HTR-8/SVneo (cell line): ENCODE data around the gene RAMACL.

Experiments used
- DNase-seq: peaks from one replicate; pipeline ENCODE4 v3.0.0; 2011; ENCODE audit warnings: low spot score, mixed read lengths; ENCODE audit not compliant: insufficient read length
- FAIRE-seq: peaks from 2 replicates; lab custom pipeline; 2011; peaks lifted over from hg19 to GRCh38; lab: Jason Lieb, UNC

Gene RAMACL

DNA sequence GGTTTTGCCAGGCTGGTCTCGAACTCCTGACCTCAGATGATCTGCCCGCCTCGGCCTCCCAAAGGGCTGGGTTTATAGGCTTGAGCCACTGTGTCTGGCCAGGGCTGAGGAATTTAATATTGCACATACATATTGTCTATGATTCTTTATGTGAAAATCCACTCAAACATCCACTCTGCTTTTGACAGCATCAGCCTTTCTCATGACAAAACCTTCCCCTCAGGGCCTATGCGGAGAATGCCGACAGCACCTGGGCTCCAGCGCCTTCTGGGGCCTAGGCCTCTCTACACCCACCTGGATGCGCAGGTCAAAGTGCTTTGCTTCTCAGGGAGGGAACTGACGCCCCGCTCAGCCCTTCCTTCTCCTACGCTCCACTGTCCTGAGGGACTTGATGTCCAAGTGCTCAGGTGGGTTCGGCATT is 5.4 kb downstream of the RAMACL start:
- FAIRE-seq: no peak

GRCh38 chr6:166580076-166581050 is 6.1 kb downstream of the RAMACL start:
- no peak for FAIRE-seq
- DNase-seq: no peak

More for the DNA sequence above, 5.4 kb downstream of the RAMACL start:
- DNase-seq: no peak

DNA sequence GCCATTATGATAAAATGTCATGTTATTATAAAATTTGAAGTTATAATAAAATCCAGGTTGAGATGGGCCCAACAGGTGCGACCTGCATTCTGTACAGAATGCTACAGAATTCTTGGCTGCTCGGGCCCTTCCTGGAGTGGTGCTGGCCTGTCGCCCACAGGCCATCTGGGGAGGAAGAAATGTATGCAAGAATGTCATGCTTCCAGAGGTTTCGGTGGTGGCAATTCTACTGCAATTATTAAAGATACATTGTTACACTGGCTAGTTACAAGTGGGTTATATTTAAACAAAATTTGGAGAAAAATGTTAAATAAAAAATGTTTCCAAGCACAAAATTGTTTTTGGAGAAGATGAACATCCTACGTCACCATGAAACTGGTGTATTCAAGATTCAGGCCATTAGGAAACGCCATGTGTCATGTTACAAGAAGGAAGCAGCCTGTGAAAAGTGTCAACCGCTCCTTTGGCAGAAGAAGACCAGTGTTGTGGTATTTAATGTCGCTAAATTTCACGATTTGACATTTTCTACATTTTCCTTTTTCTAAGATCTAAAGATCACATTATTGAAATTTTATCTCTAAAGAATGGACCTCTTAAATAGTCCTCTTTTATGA is 7.1 kb downstream of the RAMACL start:
- FAIRE-seq (no peak), DNase-seq (no peak)

DNA sequence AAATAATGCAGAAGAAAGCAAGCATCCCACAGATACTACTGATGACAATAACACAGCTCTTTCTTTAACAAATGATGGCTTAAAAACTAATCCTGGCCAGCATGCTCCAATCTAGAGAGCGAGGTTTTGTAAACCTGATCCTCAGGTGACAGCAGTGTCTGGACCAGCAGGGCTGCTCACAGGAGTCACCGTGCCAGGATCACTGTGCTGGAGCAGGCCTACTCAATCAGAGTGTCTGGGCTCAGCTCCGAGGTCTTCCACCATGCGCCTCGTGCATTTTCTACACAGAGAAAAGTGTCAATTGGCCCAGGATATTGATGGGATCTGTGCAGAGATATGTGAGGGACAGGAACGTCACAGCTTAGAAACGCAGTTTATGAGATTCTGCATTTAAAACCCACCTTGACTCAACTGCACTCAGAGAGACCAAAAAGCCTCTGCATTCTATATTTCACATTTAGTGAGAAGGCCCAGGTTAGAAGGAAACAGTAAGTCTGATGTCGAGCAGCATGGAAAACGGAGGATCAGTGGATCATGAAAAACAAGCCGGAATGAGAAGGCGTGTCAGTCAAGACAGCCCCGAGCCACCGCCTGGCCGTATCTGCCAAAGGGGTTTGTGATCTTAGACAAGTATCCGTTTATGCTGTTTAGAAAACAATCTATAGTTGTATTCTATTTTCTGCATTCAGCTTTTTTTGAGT is 7.8 kb downstream of the RAMACL start:
- DNase-seq (no peak), FAIRE-seq (no peak)

DNA sequence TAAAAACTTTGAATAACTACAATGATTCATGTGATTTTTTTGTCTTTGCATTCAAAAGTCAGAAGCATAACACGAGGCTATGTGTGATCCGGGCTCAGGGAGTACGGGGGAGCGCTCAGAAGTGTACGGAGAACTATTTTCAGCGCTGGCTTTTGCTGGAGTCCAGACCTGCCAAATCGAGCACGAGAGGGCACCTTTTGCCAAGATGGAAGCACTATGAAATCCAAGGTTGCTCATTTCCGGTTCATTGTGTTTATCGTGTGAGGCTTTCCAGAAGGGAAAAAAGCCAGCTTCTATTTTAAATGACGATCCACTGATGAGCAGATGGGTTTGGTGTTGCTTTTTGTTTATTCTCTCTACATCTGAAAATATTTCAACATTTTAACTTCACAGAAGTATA is 11.3 kb downstream of the RAMACL start:
- DNase-seq (no peak), FAIRE-seq (no peak)

DNA sequence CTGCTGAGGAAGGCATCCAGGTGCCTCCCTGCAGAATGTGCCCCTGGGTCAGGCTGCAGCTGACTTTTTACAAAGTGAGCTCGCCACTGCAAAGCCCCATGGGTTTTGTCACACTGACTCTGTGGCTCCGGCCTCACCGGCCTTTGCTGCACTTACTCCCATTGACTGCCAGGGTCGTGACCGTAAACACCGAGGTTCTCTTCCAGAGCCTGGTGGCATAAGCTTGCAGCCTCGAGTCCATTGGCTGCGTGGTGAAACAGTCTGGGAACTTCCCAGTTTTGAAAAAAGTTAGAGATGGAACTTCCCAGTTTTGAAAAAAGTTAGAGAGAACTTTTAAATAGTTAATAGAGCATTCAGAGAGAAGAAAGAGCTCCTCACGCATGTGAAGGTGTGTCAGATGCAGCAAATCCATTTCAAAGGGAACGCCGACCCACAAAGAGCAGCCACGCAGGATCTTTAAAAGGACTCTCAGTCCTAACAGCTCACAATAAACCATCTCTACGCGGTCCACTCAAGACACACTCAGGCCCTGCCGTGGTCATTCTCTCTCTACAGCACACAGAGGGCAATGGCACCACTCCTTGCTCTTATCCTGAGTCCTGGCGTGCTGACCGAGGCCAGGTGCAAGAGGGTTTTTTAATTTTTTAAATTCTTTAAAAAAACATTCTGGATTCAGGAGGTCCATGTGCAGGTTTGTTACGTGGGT is 12.8 kb downstream of the RAMACL start:
- DNase-seq: no peak
- FAIRE-seq: no peak

- FAIRE-seq: no peak
- DNase-seq: no peak
Measured at GRCh38 chr6:166572370-166573261, 13.9 kb downstream of the RAMACL start.

DNA sequence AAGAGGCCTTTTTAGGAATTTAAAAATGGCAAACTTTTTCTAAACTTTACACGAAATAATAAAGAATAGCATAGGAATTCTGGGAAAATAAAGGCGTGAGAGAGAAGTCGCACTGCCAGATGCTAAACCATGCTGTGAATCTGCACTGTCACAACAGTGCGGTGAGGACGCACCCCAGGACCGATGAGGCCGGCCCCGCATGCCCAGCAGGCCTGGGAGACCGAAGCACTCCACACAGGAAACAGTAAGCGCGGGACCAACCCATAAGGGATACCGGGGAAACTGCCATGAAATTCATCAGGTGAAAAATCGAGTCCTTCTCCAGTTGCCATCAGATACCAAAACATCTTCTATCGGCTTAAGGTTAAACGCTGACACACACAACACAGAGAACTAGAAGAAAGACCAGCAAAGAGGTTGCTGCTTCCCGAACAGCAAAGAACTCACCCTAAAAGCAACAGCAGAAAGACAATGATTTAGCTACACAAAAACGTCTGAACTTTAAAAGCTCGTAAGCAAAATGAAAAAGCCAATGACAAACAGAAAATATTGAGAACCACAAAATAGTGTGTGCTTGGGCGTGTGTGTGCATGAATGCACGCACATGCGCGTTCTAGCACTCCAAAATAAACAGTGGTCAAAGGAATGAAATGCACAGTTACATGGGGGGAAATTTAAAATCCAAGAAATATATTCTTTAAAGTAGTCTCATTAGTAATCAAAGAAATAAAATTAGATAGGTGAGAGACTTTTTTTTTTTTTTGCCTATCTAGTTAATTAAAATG is 15.4 kb downstream of the RAMACL start:
- FAIRE-seq: no peak
- DNase-seq: no peak

DNA sequence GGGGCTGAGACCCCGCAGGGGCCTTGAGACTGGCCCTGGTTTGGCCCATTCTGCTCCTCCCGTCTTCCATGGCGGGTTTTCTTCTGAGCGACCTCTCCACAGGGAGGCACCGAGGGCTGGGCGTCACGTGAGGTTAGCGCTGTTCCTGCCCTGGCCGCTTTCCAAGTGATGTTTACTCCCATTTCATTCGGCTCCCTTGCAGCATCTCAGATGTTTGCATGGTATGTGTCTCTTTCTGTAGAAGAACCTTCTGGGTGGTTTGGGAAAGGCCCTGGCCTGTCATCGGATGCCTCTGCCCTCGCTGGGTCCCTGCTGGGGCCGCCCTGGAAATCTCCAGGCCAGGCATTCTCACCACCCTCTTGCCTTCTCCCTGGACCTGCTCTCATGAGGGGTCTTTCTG is 17.3 kb downstream of the RAMACL start:
- FAIRE-seq (no peak), DNase-seq (no peak)

GRCh38 chr6:166567813-166568212 is 18.7 kb downstream of the RAMACL start:
- FAIRE-seq: no peak
- no peak for DNase-seq

GRCh38 chr6:166567107-166567506 is 19.4 kb downstream of the RAMACL start:
- DNase-seq (no peak), FAIRE-seq (no peak)

DNA sequence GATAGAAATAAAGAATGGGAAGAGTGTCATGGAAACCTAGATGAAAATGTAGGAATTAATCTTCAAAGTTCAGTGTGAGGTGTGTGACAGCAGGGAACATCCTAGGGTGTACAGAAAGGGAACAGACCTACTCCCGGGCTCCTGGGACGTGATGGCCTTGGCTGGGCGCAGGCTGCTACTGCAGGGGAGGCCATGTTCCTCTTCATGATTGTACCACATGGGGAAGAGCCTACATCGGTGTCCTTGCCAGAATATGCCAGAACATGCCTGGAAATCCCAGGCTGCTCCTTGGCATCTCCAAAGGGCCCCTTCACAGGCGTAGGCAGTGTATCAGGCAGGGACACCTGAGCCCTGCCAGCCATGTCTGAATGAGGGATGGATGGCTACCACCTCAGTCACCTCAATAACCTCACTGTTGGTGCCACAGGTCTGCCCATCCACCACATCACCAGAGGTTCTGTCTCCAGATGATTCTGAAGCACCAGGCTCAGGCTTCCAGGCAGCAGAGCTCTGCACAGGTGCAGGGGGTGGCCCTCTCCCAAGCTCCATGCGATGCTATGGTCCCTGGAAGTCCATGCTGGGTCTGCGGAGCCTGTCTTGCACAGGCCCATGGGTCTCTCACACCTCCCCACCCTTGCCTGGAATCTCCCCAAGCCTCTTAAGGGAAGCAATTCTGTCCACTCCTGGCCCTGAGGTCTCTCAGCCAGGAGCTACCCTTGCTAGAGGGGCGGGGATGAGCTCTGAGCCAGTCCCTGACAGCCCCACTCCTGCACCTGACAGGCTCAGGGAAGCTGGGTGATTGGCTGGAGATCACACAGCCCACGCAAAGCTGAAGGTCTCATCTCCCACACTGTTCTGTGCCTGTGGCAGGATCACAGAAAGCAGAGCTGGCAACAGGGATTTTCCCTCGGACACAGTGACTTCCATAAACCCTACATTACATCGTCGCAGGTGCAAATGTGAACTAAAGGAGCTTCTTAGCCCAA is 20.2 kb downstream of the RAMACL start:
- FAIRE-seq (no peak), DNase-seq (no peak)

DNA sequence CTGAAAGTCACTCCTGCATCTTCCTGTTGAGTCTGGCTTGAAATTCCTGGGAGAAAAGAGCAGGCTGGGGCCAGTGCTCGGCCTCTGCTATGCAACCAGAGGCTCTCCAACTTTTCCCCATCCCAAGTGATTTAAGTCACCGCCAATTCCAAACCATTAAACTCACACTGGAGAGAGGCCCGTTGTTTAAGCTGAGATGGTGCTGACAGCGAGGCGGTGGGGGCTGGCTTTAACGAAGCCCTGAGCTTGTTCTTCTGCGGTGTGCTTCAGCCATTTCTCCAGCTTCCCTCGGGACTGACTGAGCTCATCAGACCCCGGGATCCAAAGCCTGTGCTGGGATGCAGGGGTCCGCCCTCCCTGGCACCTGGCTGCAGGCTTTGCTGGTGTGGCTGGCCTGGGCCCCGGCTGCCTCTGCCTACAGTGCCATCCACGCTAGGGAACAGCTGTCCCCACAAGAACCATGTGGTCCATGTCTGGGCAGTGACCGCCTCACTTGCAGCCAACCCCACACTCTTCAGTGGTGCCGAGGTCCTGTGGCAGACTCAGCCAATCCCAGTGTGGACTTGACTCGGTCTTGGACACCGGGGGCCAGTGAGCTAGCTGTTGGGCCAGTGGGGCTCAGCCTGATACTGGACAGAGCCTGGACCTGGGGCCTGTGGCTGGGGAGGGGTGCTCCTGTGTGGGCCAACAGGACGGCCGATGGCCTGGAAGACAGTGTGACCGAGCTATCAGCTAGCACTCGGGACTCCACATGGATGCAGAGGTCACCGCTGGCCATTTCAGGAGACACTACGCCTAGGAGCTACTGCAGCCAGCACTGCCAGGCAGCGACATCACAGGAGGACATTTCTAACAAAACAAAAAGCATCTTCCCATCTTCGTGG is 21.2 kb downstream of the RAMACL start:
- DNase-seq: no peak
- FAIRE-seq: no peak

DNA sequence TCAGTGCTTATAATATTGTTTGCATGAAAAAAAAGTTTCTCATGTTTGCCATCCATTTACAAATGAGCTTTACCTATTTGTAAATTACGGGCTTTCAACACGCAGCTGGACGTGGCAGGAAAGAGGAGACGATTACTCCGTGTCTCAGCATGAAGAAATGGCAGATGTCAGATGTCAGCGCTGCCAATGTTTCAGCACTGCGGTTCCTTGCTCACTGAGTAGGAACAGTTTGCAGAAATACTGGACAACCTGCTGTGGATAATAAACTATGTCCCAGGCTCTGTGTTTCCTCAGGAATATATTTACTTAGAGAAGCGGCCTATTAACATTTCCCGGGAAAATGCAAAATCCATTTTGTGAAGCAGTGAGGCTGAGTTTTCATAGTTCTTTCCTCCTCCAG is 22.7 kb downstream of the RAMACL start:
- no peak for FAIRE-seq
- no peak for DNase-seq

DNA sequence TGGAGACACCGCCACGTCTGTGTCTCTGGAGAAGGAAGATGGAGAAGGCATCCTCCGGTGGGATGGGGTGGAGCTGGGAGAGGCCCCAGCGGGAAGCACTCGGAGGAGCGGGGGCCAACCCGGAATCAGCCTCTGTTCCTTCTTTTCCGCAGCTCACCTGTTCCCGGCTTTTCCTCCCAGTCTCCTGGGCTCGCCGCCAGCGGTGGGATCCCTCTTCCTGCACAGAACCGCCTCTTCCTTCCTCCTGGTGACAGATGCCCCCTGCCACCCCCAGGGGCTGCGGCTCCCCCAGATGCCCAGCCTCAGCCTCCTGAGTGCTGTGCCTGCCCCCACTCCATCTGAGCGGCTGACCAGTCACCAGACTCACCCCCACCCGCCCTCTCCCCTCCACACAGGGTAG is 23.3 kb downstream of the RAMACL start:
- FAIRE-seq (no peak), DNase-seq (no peak)

DNA sequence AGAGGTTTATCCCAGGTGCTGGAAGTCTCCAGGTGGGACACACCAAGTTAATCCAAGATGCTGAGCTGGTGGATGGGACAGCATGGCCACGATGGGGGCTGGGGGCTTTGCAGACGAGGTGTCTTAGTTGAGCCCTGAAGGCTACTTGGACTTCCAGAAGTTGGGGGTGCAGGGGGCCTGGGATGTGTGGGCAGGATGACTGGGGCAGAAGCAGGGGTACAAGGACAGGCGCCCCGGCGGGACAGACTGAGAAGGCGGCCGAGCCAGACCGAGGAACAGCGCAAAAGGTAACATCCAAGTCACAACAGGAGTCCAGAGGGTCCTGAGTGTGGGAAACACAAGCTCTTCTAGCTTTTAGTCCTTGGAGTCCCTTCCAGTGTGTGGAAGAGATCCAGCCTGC is 23.8 kb downstream of the RAMACL start:
- DNase-seq (no peak), FAIRE-seq (no peak)
